ENCODE measurements around the gene SMARCA2. TPM values are rescaled to one million over a fixed set of nuclear protein-coding genes. Genes with fewer than 3 reads are reported as not detected.

Gene SMARCA2
- total and polyA plus RNA-seq, 10 of the 15 experiments (the other 5 are each of a cell fraction or from before 2014, with no cell fraction given): 100 to 392 (median 204) TPM

- TF ChIP-seq SUPT20H (IDR thresholded peaks at IDR 0.05; ENCODE audit: borderline replicate concordance, control insufficient read depth, low read depth, low read length) (no peak), JUNB (IDR thresholded peaks at IDR 0.05) (peak; percentile 60), IKZF1 (conservative IDR thresholded peaks at IDR 0.05) (peak; percentile 72), EZH2 (IDR thresholded peaks at IDR 0.05; ENCODE audit: borderline replicate concordance, control insufficient read depth, low read depth, low read length) (no peak), ZNF687 (IDR thresholded peaks at IDR 0.05) (peak; percentile 85), SMC3 (IDR thresholded peaks at IDR 0.05; ENCODE audit: borderline replicate concordance, low read length) (no peak), MEF2B (IDR thresholded peaks at IDR 0.05; ENCODE audit: partially characterized antibody, poor library complexity, severe bottlenecking) (peak; percentile 72), MTA3 (IDR thresholded peaks at IDR 0.05; ENCODE audit: borderline replicate concordance, low read length) (peak; percentile 96), PAX5 (IDR thresholded peaks at IDR 0.05; ENCODE audit: borderline replicate concordance, low read depth, low read length) (peak; percentile 98), ATF2 (IDR thresholded peaks at IDR 0.05; ENCODE audit: low read length) (peak; percentile 94), DPF2 (IDR thresholded peaks at IDR 0.05) (peak; percentile 70), FOXK2 (IDR thresholded peaks at IDR 0.05) (no peak), NRF1 (conservative IDR thresholded peaks at IDR 0.05; ENCODE audit: low read depth, low read length) (no peak), RCOR1 (conservative IDR thresholded peaks at IDR 0.05; ENCODE audit: low read depth, low read length) (peak; percentile 59; the same call in 1 of the 2 replicates), CREM (IDR thresholded peaks at IDR 0.05; ENCODE audit: low read depth) (peak; percentile 84), TCF3 (IDR thresholded peaks at IDR 0.05; ENCODE audit: borderline replicate concordance, insufficient read depth, low read depth, low read length) (0 out of 2 replicates have a peak, but pooled peaks have one; percentile 46), SPI1 (IDR thresholded peaks at IDR 0.05; ENCODE audit: borderline replicate concordance, insufficient read depth, low read depth, low read length) (peak; percentile 83), IRF4 (IDR thresholded peaks at IDR 0.05; ENCODE audit: low read depth, low read length) (peak; percentile 69; the same call in 1 of the 2 replicates), MTA2 (IDR thresholded peaks at IDR 0.05; ENCODE audit: low read depth) (peak; percentile 93), NR2F1 (conservative IDR thresholded peaks at IDR 0.05) (peak; percentile 59), ZBTB33 (IDR thresholded peaks at IDR 0.05) (no peak), ZNF622 (IDR thresholded peaks at IDR 0.05) (no peak), BMI1 (IDR thresholded peaks at IDR 0.05; ENCODE audit: borderline replicate concordance) (no peak), HDAC2 (IDR thresholded peaks at IDR 0.05) (no peak)
Measured at GRCh38 chr9:2053883-2054845, 39.0 kb downstream of the SMARCA2 start (continued).

Measured in GM12878 (cell line).